Measurements from ENCODE around the gene IFT80. TPM values are rescaled to one million over a fixed set of nuclear protein-coding genes. Genes with fewer than 3 reads are reported as not detected.
"Not testable (repeated sequence)": the region's sequence is repeated elsewhere in the genome, so short reads cannot be mapped to it uniquely, and the experiment has no call there.

The IFT80 gene
- polyA plus RNA-seq, 1 donor (not counting 4 experiments of a cell fraction or from before 2014, with no cell fraction given) = 23.6 TPM

GRCh38 chr3:160365869-160366522 lies 33.0 kb downstream of the IFT80 start:
- Histone ChIP-seq H3K9me1 (ENCODE audit: control insufficient read depth, extremely low read depth, insufficient read depth, low read length) (no peaks in the 10 kb centered on the region), H3K4me2 (ENCODE audit: control insufficient read depth, extremely low read depth, insufficient read depth, low read depth, low read length) (no peak overlapping the region), H3K79me2 (ENCODE audit: control insufficient read depth, insufficient read depth, low read length) (no peaks in the 10 kb centered on the region), H3K36me3 (ENCODE audit: control insufficient read depth in 2 of 2, extremely low read depth in 1 of 2, insufficient read depth in 2 of 2, low read length in 2 of 2) (no peaks in the 10 kb centered on the region), H3K9me3 (ENCODE audit: control insufficient read depth, low read depth, low read length) (no peaks in the 10 kb centered on the region), H4K20me1 (ENCODE audit: control insufficient read depth, extremely low read depth, insufficient read depth, low read length) (no peaks in the 10 kb centered on the region), H2AFZ (ENCODE audit: control insufficient read depth, low read length) (no peak overlapping the region), H3K9ac (ENCODE audit: control insufficient read depth, extremely low read depth, insufficient read depth, low read length) (no peak overlapping the region), H3K4me3 (ENCODE audit: control insufficient read depth in 2 of 3, extremely low read depth in 1 of 3, insufficient read depth in 2 of 3, low read depth in 1 of 3, low read length in 3 of 3) (no peak overlapping the region), H3K27me3 (ENCODE audit: control insufficient read depth, extremely low read depth, insufficient read depth, low read length) (no peaks in the 10 kb centered on the region), H3K27ac (ENCODE audit: control insufficient read depth, insufficient read depth, low read length) (no peak overlapping the region), H3K4me1 (ENCODE audit: control insufficient read depth, extremely low read depth, insufficient read depth, low read length) (no peaks in the 10 kb centered on the region)
- dilution Hi-C loops (cut with MboI; ENCODE audit: extremely low pct_ligation_motif_present, low sequenced_read_pairs) = no loop called here
- no peak for FAIRE-seq
- no peak for TF ChIP-seq CTCF (optimal IDR thresholded peaks at IDR 0.05 in 1 of 3, IDR thresholded peaks at IDR 0.05 in 1 of 3, conservative IDR thresholded peaks at IDR 0.05 in 1 of 3; ENCODE audit: extremely low read depth in 1 of 3, insufficient read depth in 2 of 3, low read length in 3 of 3)
- TF ChIP-seq EZH2 (IDR thresholded peaks at IDR 0.05; ENCODE audit: low read length) = no peak
- DNase-seq (ENCODE audit: low read depth, low spot score) = no peak

- H3K27me3 ChIP-seq (ENCODE audit: control insufficient read depth, extremely low read depth, insufficient read depth, low read length); H3K9ac ChIP-seq (ENCODE audit: control insufficient read depth, extremely low read depth, insufficient read depth, low read length); H3K36me3 ChIP-seq (ENCODE audit: control insufficient read depth in 2 of 2, extremely low read depth in 1 of 2, insufficient read depth in 2 of 2, low read length in 2 of 2); FAIRE-seq; H3K4me1 ChIP-seq (ENCODE audit: control insufficient read depth, extremely low read depth, insufficient read depth, low read length); H2AFZ ChIP-seq (ENCODE audit: control insufficient read depth, low read length); H3K79me2 ChIP-seq (ENCODE audit: control insufficient read depth, insufficient read depth, low read length); H3K27ac ChIP-seq (ENCODE audit: control insufficient read depth, insufficient read depth, low read length); H4K20me1 ChIP-seq (ENCODE audit: control insufficient read depth, extremely low read depth, insufficient read depth, low read length); H3K9me3 ChIP-seq (ENCODE audit: control insufficient read depth, low read depth, low read length); DNase-seq (ENCODE audit: low read depth, low spot score); H3K9me1 ChIP-seq (ENCODE audit: control insufficient read depth, extremely low read depth, insufficient read depth, low read length); H3K4me2 ChIP-seq (ENCODE audit: control insufficient read depth, extremely low read depth, insufficient read depth, low read depth, low read length); dilution Hi-C loops (cut with MboI; ENCODE audit: extremely low pct_ligation_motif_present, low sequenced_read_pairs); H3K4me3 ChIP-seq (ENCODE audit: control insufficient read depth in 2 of 3, extremely low read depth in 1 of 3, insufficient read depth in 2 of 3, low read depth in 1 of 3, low read length in 3 of 3): not testable (repeated sequence)
These were observed 36.1 kb downstream of the IFT80 start for GRCh38 chr3:160362896-160363295.

- Histone ChIP-seq H3K79me2 (ENCODE audit: control insufficient read depth, insufficient read depth, low read length) (no peaks in the 10 kb centered on the region), H3K27me3 (ENCODE audit: control insufficient read depth, extremely low read depth, insufficient read depth, low read length) (no peaks in the 10 kb centered on the region), H3K9me3 (ENCODE audit: control insufficient read depth, low read depth, low read length) (no peaks in the 10 kb centered on the region), H4K20me1 (ENCODE audit: control insufficient read depth, extremely low read depth, insufficient read depth, low read length) (no peaks in the 10 kb centered on the region), H3K4me3 (ENCODE audit: control insufficient read depth in 2 of 3, extremely low read depth in 1 of 3, insufficient read depth in 2 of 3, low read depth in 1 of 3, low read length in 3 of 3) (no peak overlapping the region), H3K9ac (ENCODE audit: control insufficient read depth, extremely low read depth, insufficient read depth, low read length) (no peak overlapping the region), H3K9me1 (ENCODE audit: control insufficient read depth, extremely low read depth, insufficient read depth, low read length) (no peaks in the 10 kb centered on the region), H3K36me3 (ENCODE audit: control insufficient read depth in 2 of 2, extremely low read depth in 1 of 2, insufficient read depth in 2 of 2, low read length in 2 of 2) (peaks cover 0 to 3% of the 10 kb centered on the region in 2 experiments), H3K4me2 (ENCODE audit: control insufficient read depth, extremely low read depth, insufficient read depth, low read depth, low read length) (no peak overlapping the region), H2AFZ (ENCODE audit: control insufficient read depth, low read length) (no peak overlapping the region), H3K27ac (ENCODE audit: control insufficient read depth, insufficient read depth, low read length) (no peak overlapping the region), H3K4me1 (ENCODE audit: control insufficient read depth, extremely low read depth, insufficient read depth, low read length) (no peaks in the 10 kb centered on the region)
- FAIRE-seq (no peak), DNase-seq (ENCODE audit: low read depth, low spot score) (no peak)
- TF ChIP-seq CTCF (optimal IDR thresholded peaks at IDR 0.05 in 1 of 3, IDR thresholded peaks at IDR 0.05 in 1 of 3, conservative IDR thresholded peaks at IDR 0.05 in 1 of 3; ENCODE audit: extremely low read depth in 1 of 3, insufficient read depth in 2 of 3, low read length in 3 of 3) (no peak), EZH2 (IDR thresholded peaks at IDR 0.05; ENCODE audit: low read length) (no peak)
- dilution Hi-C loops (cut with MboI; ENCODE audit: extremely low pct_ligation_motif_present, low sequenced_read_pairs) = no loop called here
These were observed 43.2 kb downstream of the IFT80 start for GRCh38 chr3:160355826-160356225.

All from keratinocyte (primary cell).